Hematopoietic multipotent progenitor cell treated with erythropoietin and hydrocortisone succinate and interleukin-3 and kit ligand, for 17 days (in vitro differentiated cells): Measurements from ENCODE around the gene FSIP1.

Source experiments
- DNase-seq: peaks from one replicate; pipeline ENCODE4 v3.0.0-alpha.2; 2015; ENCODE audit warnings: low spot score

The FSIP1 gene

DNA sequence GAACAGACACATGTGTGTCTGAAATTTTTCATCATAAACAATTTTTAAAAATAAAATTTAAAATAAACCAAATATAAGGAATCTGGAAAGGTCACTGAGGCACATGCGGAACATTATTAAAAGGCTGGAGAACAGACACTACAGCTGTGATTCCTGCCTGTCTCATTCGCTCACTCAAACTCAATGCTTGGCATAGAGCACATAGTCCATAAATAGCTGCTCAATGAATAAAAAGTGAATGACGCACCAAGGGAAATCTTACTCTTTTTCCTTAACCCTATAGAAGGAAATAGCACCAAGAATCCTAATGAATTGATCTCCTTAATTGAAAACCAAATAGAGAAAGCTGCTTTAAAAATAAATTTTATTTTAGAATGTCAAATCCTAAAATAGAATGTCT is 98.4 kb downstream of the FSIP1 start:
- no peak for DNase-seq

DNA sequence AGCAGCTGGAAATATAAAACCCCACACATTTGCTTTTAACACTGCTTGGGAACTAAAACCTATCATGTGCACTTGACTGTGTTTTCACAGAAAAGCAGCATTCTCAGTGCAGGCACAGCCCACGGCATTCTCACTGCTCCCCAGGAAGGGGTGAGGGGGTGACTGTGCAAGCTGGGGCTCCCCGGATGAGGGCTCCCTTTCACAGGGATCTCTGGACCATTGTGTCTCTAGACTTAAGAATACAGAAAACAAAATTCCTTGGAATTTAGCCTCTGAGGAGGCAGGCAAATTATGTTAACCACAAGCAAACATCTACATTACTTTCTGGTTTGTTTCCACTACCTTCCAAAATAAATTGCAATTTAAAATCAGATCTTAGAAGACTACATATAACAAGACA is 100.3 kb downstream of the FSIP1 start:
- DNase-seq: no peak

GRCh38 chr15:39680868-39681267 is 101.8 kb downstream of the FSIP1 start:
- DNase-seq: no peak

GRCh38 chr15:39672666-39673065 is 110.0 kb downstream of the FSIP1 start:
- DNase-seq: no peak

DNA sequence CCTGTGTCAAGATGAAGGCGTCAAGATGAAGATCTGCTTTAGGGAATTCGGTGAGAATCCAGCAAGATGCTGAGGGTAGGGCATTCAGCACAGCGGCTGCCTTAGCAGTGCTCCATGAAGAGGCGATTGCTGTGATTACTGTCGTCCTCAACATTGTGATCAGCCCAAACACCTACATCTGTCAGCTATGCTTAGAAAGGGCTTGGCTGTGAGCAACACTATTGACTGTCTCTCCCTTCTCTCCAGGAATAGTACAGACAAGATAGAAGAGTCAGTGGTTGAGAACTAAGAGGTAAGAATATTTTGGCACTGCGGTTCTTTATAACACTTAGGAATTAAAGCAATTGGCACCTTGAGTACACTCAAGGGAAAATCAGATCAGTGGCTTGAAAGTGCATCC is 110.5 kb downstream of the FSIP1 start:
- no peak for DNase-seq

DNA sequence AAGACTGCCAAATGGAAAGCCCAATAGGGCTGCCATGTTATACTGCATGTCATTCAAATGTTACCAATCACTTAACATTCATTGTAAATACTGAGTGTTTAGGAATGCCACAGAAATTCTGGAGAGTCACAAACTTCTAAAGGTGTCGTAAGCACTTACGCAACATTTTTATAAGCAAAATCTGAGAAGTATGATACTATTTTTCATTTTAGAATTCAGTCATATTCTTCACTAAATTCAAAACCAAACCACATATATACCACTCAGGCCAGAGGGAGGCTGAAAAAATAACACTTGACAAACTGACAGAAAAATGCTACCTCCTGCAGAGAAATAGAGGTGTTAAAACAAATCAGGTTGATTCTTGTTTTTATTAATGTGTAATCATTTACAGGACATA is 112.0 kb downstream of the FSIP1 start:
- no peak for DNase-seq

DNA sequence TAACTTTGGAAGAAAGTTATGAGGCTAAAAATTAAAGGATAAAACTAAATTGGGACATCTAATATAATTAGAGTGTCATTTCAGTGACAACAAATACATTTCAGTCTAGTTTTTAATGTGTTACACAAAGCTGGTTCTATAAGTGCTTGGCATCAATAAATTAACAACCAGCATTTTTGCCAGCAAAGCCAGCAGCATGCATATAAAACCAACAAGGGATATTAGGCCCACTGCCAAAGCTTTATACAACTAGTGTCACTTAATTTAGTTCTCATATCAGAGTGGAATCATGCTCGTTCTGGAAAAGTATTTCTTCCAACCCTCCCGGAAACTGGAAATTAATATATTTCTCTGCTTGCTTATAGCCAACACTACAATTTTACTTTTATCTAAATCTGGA is 113.0 kb downstream of the FSIP1 start:
- no peak for DNase-seq

GRCh38 chr15:39669241-39669640 is 113.4 kb downstream of the FSIP1 start:
- no peak for DNase-seq

- no peak for DNase-seq
Observed at GRCh38 chr15:39668457-39668856, 114.2 kb downstream of the FSIP1 start.

- DNase-seq: no peak
Observed at GRCh38 chr15:39667382-39668127, 115.1 kb downstream of the FSIP1 start.

DNA sequence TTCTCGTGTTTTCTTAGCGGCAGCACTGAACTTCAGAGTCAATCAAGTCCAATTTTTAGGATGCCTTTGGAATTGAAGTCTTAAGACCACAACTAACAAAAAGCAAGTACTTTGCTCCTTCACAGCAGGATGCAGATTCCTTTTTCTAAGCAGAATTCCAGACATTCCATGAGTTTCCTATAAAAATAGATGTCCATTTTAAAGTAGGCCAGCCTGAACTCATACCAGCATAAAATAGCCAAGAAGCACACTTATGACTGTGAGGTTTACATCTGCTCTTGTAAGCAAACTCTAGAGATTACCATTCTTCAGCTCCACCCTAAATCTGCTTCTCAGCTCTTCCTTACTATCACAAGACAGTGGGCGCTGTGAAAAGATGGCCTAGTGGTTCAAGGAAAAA is 116.0 kb downstream of the FSIP1 start:
- no peak for DNase-seq

- no peak for DNase-seq
Observed at GRCh38 chr15:39665629-39666250, 116.9 kb downstream of the FSIP1 start.

GRCh38 chr15:39663704-39664250 is 118.9 kb downstream of the FSIP1 start:
- no peak for DNase-seq

DNA sequence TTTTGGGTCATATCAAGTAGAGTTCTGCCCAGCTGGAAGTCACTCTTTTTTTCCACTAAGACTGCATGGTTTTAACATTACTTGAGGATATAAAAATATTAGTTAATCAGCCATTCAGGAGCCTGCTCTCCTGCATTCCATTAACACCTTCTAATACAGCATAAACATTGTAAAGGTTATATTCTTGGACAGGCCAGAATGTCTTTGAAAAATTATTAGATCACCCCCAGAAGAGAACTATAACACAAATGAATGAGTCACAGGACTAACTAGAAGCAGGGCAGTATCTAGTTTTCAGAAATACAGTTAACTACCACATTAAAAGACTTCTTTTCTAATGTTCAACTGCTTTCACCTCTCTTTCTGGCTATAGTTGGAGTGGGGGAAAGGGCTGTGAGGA is 120.9 kb downstream of the FSIP1 start:
- no peak for DNase-seq

DNA sequence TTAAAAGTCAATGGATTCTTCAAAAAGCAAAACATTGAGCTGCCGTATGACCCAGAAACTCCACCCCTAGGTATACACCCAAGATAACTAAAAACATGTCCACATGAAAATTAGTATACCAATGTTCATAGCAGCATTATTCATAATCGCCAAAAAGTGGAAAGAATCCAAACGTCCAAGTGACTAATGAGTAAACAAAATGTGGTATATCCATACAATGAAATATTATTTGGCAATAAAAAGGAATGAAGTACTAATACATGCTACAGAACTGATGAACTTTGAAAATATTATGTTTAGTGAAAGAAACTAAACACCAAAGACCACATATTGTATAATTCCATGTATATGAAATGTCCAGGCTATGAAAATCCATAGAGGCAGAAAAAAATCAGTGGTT is 123.9 kb downstream of the FSIP1 start:
- DNase-seq: no peak

DNA sequence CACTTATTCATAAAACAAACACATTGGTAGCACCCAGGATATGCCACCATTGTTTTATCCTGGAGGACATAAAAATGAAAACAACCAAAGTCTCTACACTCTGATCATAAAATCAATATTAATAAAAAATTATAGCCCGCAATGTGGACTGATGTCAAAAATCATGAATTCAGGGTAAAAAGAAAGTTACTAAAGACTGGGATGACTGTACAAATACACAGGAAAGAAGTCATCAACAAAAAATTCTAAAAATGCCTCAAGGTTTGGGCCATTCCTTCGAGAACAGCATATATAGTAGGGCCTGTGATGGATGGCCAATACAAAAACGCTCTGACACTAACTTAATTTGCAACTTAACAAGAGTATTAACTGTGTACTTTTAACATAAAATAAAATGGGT is 125.0 kb downstream of the FSIP1 start:
- no peak for DNase-seq

DNA sequence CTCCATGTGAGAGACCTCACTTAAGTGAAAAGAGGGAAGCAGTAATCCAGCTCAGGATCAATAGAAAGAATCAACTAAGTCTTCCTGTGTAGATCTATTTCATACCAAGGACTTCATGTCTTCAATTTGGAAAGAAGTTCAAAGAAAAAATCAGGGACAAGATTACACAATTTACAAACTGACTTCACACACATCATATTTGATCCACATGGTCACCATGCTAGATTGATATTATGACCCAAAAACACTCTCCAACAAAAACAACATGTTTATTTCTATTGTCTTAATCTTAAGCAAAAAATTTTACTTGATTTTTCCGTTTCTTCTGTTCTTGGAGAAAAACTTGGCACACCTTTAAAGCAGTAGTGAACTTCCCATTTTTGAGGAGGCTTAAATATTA is 125.5 kb downstream of the FSIP1 start:
- no peak for DNase-seq

DNA sequence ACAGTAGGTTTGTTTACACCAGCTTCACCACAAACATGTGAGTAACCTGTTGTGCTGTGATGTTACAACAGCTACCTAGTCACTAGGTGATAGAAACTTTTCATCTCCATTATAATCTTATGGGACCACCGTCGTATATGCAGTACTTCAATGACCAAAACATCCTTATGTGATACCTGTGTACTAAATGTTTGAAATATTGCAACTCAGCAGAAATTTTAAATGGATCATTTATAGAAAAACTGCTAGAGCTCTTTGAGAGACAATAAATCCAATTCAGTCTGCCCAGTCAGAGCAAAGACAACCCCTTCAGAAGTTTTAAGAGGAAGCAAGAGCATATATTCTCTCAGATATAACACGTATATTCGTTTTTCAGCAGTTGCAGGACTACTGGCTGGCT is 128.3 kb downstream of the FSIP1 start:
- no peak for DNase-seq

- DNase-seq: no peak
Observed at GRCh38 chr15:39651881-39652280, 130.8 kb downstream of the FSIP1 start.

DNA sequence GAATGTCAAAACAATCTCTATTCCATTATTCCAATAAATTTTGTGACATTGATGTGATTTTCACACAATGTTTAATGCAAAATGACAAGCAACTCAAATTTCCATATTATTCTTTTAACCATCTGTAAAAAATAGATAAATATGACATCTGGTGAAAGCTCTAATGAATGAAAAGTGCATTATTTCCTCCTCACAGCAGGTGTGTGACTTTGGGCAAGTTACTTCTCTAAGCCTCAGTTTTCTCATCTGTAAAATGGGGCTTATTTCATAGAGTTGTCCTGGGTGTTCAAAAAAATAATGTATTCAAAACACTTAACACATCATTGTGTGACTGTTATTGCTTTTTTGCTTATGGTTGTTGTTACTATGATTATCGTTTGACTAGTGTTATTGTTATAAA is 131.3 kb downstream of the FSIP1 start:
- no peak for DNase-seq

DNA sequence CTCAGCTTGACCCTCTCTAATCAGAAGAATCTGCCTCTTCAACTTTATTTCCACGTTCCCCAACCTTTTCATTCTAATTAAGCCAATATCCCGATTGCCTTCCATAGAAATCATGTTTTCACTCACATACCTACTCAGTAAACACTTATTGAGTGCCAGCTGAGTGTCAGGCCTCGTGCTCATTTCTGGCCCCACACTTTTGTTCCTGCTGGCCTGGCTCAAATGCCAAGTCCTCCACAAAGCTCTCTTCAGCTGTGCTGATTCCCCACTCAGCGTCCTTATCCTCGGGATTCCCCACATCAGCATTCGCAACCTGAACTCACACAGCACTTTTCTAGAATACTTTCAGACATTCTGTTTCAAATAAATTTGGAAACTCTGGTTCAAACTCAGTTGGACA is 132.9 kb downstream of the FSIP1 start:
- no peak for DNase-seq

DNA sequence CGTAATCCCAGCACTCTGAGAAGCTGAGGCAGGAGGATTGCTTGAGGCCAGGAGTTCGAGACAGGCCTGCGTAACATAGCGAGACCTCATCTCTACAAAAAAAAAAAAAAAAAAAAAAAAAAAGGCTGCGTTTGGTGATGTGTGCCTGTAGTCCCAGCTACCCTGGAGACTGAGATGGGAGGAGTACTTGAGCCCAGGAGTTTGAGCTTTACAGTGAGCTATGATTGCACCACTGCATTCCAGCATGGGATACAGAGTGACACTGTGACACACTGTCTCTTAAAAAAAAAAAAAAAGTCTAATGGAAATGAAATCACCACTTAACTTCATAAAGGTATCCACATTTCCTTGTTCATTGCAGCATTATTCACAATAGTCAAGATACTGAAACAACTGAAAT is 136.2 kb downstream of the FSIP1 start:
- no peak for DNase-seq

- DNase-seq: no peak
Observed at GRCh38 chr15:39645976-39646257, 136.7 kb downstream of the FSIP1 start.
